ENCODE measurements around the gene FRY. TPM values are rescaled to one million over a fixed set of nuclear protein-coding genes. Genes with fewer than 3 reads are reported as not detected.

The FRY gene
- total RNA-seq, 1 experiment from 2014 or later, result 5.3 TPM

DNA sequence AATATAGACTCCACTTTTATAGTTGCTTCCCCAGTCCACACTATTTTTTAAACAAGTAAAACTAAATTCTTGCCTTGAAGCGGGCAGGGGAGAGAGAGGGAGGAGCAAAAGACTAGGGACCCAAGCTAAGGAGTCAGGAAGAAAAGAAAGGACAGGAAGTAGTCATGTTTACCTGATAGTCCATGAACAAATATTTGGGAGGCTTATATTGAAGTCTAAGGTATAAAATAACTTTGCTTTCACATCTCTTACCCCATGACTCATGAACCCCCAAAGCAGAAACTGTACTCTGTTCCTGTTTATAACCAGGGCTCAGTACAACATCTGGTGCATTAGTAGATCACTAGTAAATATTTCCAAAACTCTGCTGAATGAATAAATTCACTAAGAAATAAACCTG lies 216.3 kb downstream of the FRY start (continued):
- TF ChIP-seq, protein P1, sequence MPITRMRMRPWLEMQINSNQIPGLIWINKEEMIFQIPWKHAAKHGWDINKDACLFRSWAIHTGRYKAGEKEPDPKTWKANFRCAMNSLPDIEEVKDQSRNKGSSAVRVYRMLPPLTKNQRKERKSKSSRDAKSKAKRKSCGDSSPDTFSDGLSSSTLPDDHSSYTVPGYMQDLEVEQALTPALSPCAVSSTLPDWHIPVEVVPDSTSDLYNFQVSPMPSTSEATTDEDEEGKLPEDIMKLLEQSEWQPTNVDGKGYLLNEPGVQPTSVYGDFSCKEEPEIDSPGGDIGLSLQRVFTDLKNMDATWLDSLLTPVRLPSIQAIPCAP (CRISPR knock-in tag; IDR thresholded peaks at IDR 0.05), result no peak
- no peak for TF ChIP-seq ZNF317 (CRISPR knock-in tag; IDR thresholded peaks at IDR 0.05; ENCODE audit: borderline replicate concordance, low read depth)
- no peak for TF ChIP-seq ZNF138 (CRISPR knock-in tag; conservative IDR thresholded peaks at IDR 0.05)
- no peak for TF ChIP-seq HMGA2 (CRISPR knock-in tag; IDR thresholded peaks at IDR 0.05)
- no peak for TF ChIP-seq ATF1 (CRISPR knock-in tag; IDR thresholded peaks at IDR 0.05)

DNA sequence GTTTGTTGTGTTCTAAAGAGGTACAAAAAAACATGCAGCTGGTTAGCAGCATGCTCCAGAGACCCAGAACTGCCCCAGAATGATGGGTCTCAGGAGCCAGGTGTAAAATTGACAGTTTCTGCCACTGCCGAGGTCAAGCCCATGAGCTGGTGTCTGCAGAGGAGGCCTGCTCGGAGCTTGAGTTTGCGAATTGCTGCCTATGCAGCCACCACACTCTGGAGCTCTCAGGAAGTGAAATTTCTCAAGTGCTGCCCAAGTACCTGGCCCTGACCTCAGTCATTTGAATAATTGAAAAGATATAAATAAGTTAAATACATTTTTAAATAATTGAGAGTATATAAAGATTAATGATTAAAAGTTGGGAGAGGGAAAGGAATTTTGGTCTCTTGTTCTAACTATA lies 217.2 kb downstream of the FRY start:
- ChIA-PET POLR2A (no interaction called here), CTCF (interaction anchor here (1.2 to 4.9 kb wide), 4 partner anchors 20 to 339 kb away, joined by 3 to 28 read pairs (median 4); partner anchors contain the start of genes BRCA2 and ZAR1L)
- Mint-ChIP-seq H3K9me3 (no peaks in the 10 kb centered on the region), H3K36me3 (no peaks in the 10 kb centered on the region), H3K4me1 (peaks cover 4% of the 10 kb centered on the region), H3K27ac (no peak overlapping the region), H3K27me3 (ENCODE audit: low read depth) (no peaks in the 10 kb centered on the region), H3K4me3 (no peak overlapping the region)
- TF ChIP-seq, protein P2, sequence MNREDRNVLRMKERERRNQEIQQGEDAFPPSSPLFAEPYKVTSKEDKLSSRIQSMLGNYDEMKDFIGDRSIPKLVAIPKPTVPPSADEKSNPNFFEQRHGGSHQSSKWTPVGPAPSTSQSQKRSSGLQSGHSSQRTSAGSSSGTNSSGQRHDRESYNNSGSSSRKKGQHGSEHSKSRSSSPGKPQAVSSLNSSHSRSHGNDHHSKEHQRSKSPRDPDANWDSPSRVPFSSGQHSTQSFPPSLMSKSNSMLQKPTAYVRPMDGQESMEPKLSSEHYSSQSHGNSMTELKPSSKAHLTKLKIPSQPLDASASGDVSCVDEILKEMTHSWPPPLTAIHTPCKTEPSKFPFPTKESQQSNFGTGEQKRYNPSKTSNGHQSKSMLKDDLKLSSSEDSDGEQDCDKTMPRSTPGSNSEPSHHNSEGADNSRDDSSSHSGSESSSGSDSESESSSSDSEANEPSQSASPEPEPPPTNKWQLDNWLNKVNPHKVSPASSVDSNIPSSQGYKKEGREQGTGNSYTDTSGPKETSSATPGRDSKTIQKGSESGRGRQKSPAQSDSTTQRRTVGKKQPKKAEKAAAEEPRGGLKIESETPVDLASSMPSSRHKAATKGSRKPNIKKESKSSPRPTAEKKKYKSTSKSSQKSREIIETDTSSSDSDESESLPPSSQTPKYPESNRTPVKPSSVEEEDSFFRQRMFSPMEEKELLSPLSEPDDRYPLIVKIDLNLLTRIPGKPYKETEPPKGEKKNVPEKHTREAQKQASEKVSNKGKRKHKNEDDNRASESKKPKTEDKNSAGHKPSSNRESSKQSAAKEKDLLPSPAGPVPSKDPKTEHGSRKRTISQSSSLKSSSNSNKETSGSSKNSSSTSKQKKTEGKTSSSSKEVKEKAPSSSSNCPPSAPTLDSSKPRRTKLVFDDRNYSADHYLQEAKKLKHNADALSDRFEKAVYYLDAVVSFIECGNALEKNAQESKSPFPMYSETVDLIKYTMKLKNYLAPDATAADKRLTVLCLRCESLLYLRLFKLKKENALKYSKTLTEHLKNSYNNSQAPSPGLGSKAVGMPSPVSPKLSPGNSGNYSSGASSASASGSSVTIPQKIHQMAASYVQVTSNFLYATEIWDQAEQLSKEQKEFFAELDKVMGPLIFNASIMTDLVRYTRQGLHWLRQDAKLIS (CRISPR knock-in tag; IDR thresholded peaks at IDR 0.05; ENCODE audit: borderline replicate concordance), result no peak
- TF ChIP-seq NFE2L1 (CRISPR knock-in tag; IDR thresholded peaks at IDR 0.05), result no peak
- TF ChIP-seq ZNF138 (CRISPR knock-in tag; conservative IDR thresholded peaks at IDR 0.05), result no peak
- TF ChIP-seq, protein P3, sequence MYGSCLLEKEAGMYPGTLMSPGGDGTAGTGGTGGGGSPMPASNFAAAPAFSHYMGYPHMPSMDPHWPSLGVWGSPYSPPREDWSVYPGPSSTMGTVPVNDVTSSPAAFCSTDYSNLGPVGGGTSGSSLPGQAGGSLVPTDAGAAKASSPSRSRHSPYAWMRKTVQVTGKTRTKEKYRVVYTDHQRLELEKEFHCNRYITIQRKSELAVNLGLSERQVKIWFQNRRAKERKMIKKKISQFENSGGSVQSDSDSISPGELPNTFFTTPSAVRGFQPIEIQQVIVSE (CRISPR knock-in tag; IDR thresholded peaks at IDR 0.05; ENCODE audit: borderline replicate concordance), result no peak
- no peak for TF ChIP-seq ESRRA (CRISPR knock-in tag; IDR thresholded peaks at IDR 0.05; ENCODE audit: borderline replicate concordance)
- TF ChIP-seq, protein P1 (CRISPR knock-in tag; IDR thresholded peaks at IDR 0.05), result no peak
- TF ChIP-seq, protein P4, sequence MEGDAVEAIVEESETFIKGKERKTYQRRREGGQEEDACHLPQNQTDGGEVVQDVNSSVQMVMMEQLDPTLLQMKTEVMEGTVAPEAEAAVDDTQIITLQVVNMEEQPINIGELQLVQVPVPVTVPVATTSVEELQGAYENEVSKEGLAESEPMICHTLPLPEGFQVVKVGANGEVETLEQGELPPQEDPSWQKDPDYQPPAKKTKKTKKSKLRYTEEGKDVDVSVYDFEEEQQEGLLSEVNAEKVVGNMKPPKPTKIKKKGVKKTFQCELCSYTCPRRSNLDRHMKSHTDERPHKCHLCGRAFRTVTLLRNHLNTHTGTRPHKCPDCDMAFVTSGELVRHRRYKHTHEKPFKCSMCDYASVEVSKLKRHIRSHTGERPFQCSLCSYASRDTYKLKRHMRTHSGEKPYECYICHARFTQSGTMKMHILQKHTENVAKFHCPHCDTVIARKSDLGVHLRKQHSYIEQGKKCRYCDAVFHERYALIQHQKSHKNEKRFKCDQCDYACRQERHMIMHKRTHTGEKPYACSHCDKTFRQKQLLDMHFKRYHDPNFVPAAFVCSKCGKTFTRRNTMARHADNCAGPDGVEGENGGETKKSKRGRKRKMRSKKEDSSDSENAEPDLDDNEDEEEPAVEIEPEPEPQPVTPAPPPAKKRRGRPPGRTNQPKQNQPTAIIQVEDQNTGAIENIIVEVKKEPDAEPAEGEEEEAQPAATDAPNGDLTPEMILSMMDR (IDR thresholded peaks at IDR 0.05), result no peak
- TF ChIP-seq RELA (CRISPR knock-in tag; IDR thresholded peaks at IDR 0.05; ENCODE audit: borderline replicate concordance), result no peak
- TF ChIP-seq, protein P5, sequence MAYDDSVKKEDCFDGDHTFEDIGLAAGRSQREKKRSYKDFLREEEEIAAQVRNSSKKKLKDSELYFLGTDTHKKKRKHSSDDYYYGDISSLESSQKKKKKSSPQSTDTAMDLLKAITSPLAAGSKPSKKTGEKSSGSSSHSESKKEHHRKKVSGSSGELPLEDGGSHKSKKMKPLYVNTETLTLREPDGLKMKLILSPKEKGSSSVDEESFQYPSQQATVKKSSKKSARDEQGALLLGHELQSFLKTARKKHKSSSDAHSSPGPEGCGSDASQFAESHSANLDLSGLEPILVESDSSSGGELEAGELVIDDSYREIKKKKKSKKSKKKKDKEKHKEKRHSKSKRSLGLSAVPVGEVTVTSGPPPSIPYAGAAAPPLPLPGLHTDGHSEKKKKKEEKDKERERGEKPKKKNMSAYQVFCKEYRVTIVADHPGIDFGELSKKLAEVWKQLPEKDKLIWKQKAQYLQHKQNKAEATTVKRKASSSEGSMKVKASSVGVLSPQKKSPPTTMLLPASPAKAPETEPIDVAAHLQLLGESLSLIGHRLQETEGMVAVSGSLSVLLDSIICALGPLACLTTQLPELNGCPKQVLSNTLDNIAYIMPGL (CRISPR knock-in tag; IDR thresholded peaks at IDR 0.05), result no peak
- no peak for TF ChIP-seq ZNF232 (CRISPR knock-in tag; IDR thresholded peaks at IDR 0.05)
- no peak for TF ChIP-seq SMAD4 (CRISPR knock-in tag; IDR thresholded peaks at IDR 0.05)
- no peak for TF ChIP-seq NR3C1 (CRISPR knock-in tag; conservative IDR thresholded peaks at IDR 0.05; ENCODE audit: low read depth)
- TF ChIP-seq NFYB (CRISPR knock-in tag; conservative IDR thresholded peaks at IDR 0.05; ENCODE audit: low read depth), result no peak
- ATAC-seq (no peak), DNase-seq (ENCODE audit: low spot score) (no peak)

Measured in WTC11 (cell line).